WTC11 (cell line): ENCODE data around the gene CASD1.

Experiments
- CTCF ChIP-seq: fragments of 200-600 bp; IDR thresholded peaks from 2 replicates; pipeline ENCODE4 v1.8.0; 2022; ENCODE audit warnings: antibody characterized with exemption
- NR1H2 ChIP-seq: sonication (generic); formaldehyde crosslinking; IDR thresholded peaks from 2 replicates; pipeline ENCODE4 v1.9.0; 2021; ENCODE audit warnings: mild to moderate bottlenecking, moderate library complexity, missing genetic modification reagents
- NR2C2 ChIP-seq: sonication (generic); formaldehyde crosslinking; IDR thresholded peaks from 2 replicates; pipeline ENCODE4 v1.8.0; 2022; ENCODE audit warnings: mild to moderate bottlenecking, missing genetic modification reagents
- PREB ChIP-seq: sonication (generic); formaldehyde crosslinking; IDR thresholded peaks from 2 replicates; pipeline ENCODE4 v1.8.1; 2022; ENCODE audit warnings: mild to moderate bottlenecking, missing genetic modification reagents, moderate library complexity, borderline replicate concordance
- SP1 ChIP-seq: sonication (generic); formaldehyde crosslinking; conservative IDR thresholded peaks from 2 replicates; pipeline ENCODE4 v1.8.1; 2022; ENCODE audit warnings: missing genetic modification reagents
- USF1 ChIP-seq: sonication (generic); formaldehyde crosslinking; IDR thresholded peaks from 2 replicates; pipeline ENCODE4 v1.8.0; 2022; ENCODE audit warnings: mild to moderate bottlenecking, missing genetic modification reagents
- USF2 ChIP-seq: sonication (generic); formaldehyde crosslinking; IDR thresholded peaks from 2 replicates; pipeline ENCODE4 v1.8.1; 2023; ENCODE audit warnings: mild to moderate bottlenecking, missing genetic modification reagents, moderate library complexity
- ZNF263 ChIP-seq: sonication (generic); formaldehyde crosslinking; IDR thresholded peaks from 2 replicates; pipeline ENCODE4 v1.8.1; 2022; ENCODE audit warnings: low read depth, mild to moderate bottlenecking, moderate library complexity, missing genetic modification reagents

GRCh38 chr7:94482796-94483195 is 26.8 kb upstream of the CASD1 start:
- TF ChIP-seq CTCF (no peak), NR2C2 (no peak), ZNF263 (no peak), NR1H2 (CRISPR knock-in tag) (no peak), SP1 (CRISPR knock-in tag) (no peak), USF2 (CRISPR knock-in tag) (no peak), USF1 (CRISPR knock-in tag) (no peak), PREB (no peak)
